ENCODE measurements around the gene LRRC32.
A peak's percentile ranks its signal among the peaks of the same experiment; 100 is the strongest.

LRRC32 gene

GRCh38 chr11:76671626-76672309 is 1.2 kb upstream of the LRRC32 start:
- no peak for DNase-seq (ENCODE audit: extremely low read depth, low read depth)
- TF ChIP-seq CTCF (IDR thresholded peaks at IDR 0.05; ENCODE audit: low read depth, low read length) = no peak

GRCh38 chr11:76671237-76671592 is 668 bp upstream of the LRRC32 start:
- no peak for DNase-seq (ENCODE audit: extremely low read depth, low read depth)
- no peak for TF ChIP-seq CTCF (IDR thresholded peaks at IDR 0.05; ENCODE audit: low read depth, low read length)

GRCh38 chr11:76669901-76670484 is 554 bp downstream of the LRRC32 start:
- TF ChIP-seq CTCF (IDR thresholded peaks at IDR 0.05; ENCODE audit: low read depth, low read length) = no peak
- DNase-seq (ENCODE audit: extremely low read depth, low read depth) = peak; percentile 11

GRCh38 chr11:76668362-76669155 is 2.0 kb downstream of the LRRC32 start:
- TF ChIP-seq CTCF (IDR thresholded peaks at IDR 0.05; ENCODE audit: low read depth, low read length) = no peak
- no peak for DNase-seq (ENCODE audit: extremely low read depth, low read depth)

GRCh38 chr11:76667856-76668255 is 2.7 kb downstream of the LRRC32 start:
- no peak for DNase-seq (ENCODE audit: extremely low read depth, low read depth)
- no peak for TF ChIP-seq CTCF (IDR thresholded peaks at IDR 0.05; ENCODE audit: low read depth, low read length)

GRCh38 chr11:76667271-76667818 is 3.2 kb downstream of the LRRC32 start:
- no peak for TF ChIP-seq CTCF (IDR thresholded peaks at IDR 0.05; ENCODE audit: low read depth, low read length)
- no peak for DNase-seq (ENCODE audit: extremely low read depth, low read depth)

GRCh38 chr11:76666830-76667229 is 3.7 kb downstream of the LRRC32 start:
- TF ChIP-seq CTCF (IDR thresholded peaks at IDR 0.05; ENCODE audit: low read depth, low read length) = no peak
- DNase-seq (ENCODE audit: extremely low read depth, low read depth) = no peak
